Inferior parietal cortex (tissue), 1 donor: Measurements from ENCODE around the gene PDK1.

Source experiments
- DNase-seq: peaks from one replicate; pipeline ENCODE4 v3.0.0-alpha.2; 2016; ENCODE audit errors: extremely low spot score

Gene PDK1

GRCh38 chr2:172642301-172643020 is 86.6 kb downstream of the PDK1 start:
- no peak for DNase-seq

- DNase-seq = no peak
Measured at GRCh38 chr2:172643142-172643541, 87.3 kb downstream of the PDK1 start.

GRCh38 chr2:172647439-172647838 is 91.5 kb downstream of the PDK1 start:
- no peak for DNase-seq

- DNase-seq = no peak
Measured at GRCh38 chr2:172655091-172655837, 99.4 kb downstream of the PDK1 start.

- no peak for DNase-seq
Measured at GRCh38 chr2:172655838-172656573, 100.1 kb downstream of the PDK1 start.
